ENCODE measurements around the gene ZNF519. TPM values are rescaled to one million over a fixed set of nuclear protein-coding genes. Genes with fewer than 3 reads are reported as not detected.

The ZNF519 gene
- total RNA-seq, 1 experiment from 2014 or later = 24.3 TPM

- no peak overlapping the region for H2AK5ac ChIP-seq (ENCODE audit: insufficient read length, low read length)
- Mint-ChIP-seq H3K36me3 (ENCODE audit: insufficient read depth in 1 of 3, low read depth in 3 of 3) (peaks cover 26 to 32% (median 26%) of the 10 kb centered on the region in 3 experiments), H3K27me3 (ENCODE audit: low read depth) (no peaks in the 10 kb centered on the region), H3K4me1 (peaks cover 10 to 16% of the 10 kb centered on the region in 2 experiments), H3K9me3 (peaks cover 8 to 13% of the 10 kb centered on the region in 2 experiments; a peak in 4 of 5 replicates), H3K4me3 (no peak overlapping the region), H3K27ac (no peak overlapping the region)
- H4K20me1 ChIP-seq (ENCODE audit: control insufficient read depth, insufficient read depth, insufficient read length) = no peaks in the 10 kb centered on the region
- H3K9ac ChIP-seq (ENCODE audit: extremely low read depth, insufficient read length, low read length) = no peak overlapping the region
- H3K23ac ChIP-seq (ENCODE audit: insufficient read length, low read depth, low read length) = no peak overlapping the region
- no peak overlapping the region for H3K4me2 ChIP-seq (ENCODE audit: insufficient read depth, insufficient read length, low read length)
- no peaks in the 10 kb centered on the region for H3K79me2 ChIP-seq (ENCODE audit: insufficient read depth, low read length)
- no peaks in the 10 kb centered on the region for H3K23me2 ChIP-seq (ENCODE audit: insufficient read length, low read depth, low read length, poor library complexity, severe bottlenecking)
- H3K9me3 ChIP-seq (ENCODE audit: control insufficient read depth, low read depth, low read length) = no peaks in the 10 kb centered on the region
- no peak overlapping the region for H2AFZ ChIP-seq (ENCODE audit: low read length)
- no peak overlapping the region for H3T11ph ChIP-seq (ENCODE audit: low read length)
- no peak overlapping the region for H4K91ac ChIP-seq (ENCODE audit: insufficient read length, low read depth, low read length)
- no peak overlapping the region for H2BK5ac ChIP-seq (ENCODE audit: insufficient read length, low read length)
- WGBS (ENCODE audit: extremely low coverage, insufficient read length, low lambda C conversion rate) = no CpG with 5 or more reads among the region's 1 CpG
- DNase-seq = no peak
- H4K5ac ChIP-seq (ENCODE audit: insufficient read length, low read depth, low read length) = no peak overlapping the region
- no peaks in the 10 kb centered on the region for H3K27me3 ChIP-seq (ENCODE audit: insufficient read depth, low read length)
- H2BK12ac ChIP-seq (ENCODE audit: insufficient read length, low read depth, low read length) = no peak overlapping the region
- no peak overlapping the region for H4K8ac ChIP-seq (replicated peaks; ENCODE audit: insufficient read length, low read depth, low read length)
- no peak for TF ChIP-seq CTCF (conservative IDR thresholded peaks at IDR 0.05)
- H3K18ac ChIP-seq (ENCODE audit: insufficient read length, low read depth, low read length) = no peak overlapping the region
- H2BK120ac ChIP-seq (ENCODE audit: low read depth, low read length, poor library complexity, severe bottlenecking) = no peak overlapping the region
- H2BK15ac ChIP-seq (ENCODE audit: low read depth, low read length) = no peak overlapping the region
- H3K4me1 ChIP-seq (ENCODE audit: insufficient read depth, low read length) = no peaks in the 10 kb centered on the region
- H3K56ac ChIP-seq (ENCODE audit: insufficient read length, low read depth, low read length) = no peak overlapping the region
- no peak overlapping the region for H3K4ac ChIP-seq (ENCODE audit: low read depth, low read length)
- H3K79me1 ChIP-seq (ENCODE audit: insufficient read depth, low read depth, low read length, poor library complexity, severe bottlenecking) = no peaks in the 10 kb centered on the region
- no peak overlapping the region for H2BK20ac ChIP-seq (ENCODE audit: low read depth, low read length, poor library complexity, severe bottlenecking)
- H3K27ac ChIP-seq (ENCODE audit: insufficient read length, low read depth, low read length) = no peak overlapping the region
- no peak overlapping the region for H3K14ac ChIP-seq (ENCODE audit: insufficient read depth, low read length)
Measured at GRCh38 chr18:14093307-14093915, 38.8 kb downstream of the ZNF519 start.
